Mesodermal cell (in vitro differentiated cells): ENCODE measurements around the gene TSPAN13.
"Not testable (repeated sequence)": the region's sequence is repeated elsewhere in the genome, so short reads cannot be mapped to it uniquely, and the experiment has no call there.

Experiments used
- H3K27ac ChIP-seq: 2 replicates; pipeline ENCODE4 v1.7.0; 2013; ENCODE audit warnings: mild to moderate bottlenecking, low read depth, low read length, moderate library complexity; ENCODE audit not compliant: severe bottlenecking
- H3K36me3 ChIP-seq: 2 replicates; pipeline ENCODE4 v1.7.1; 2013; ENCODE audit warnings: mild to moderate bottlenecking, low read length, moderate library complexity; ENCODE audit not compliant: control insufficient read depth, insufficient read depth
- H3K4me1 ChIP-seq: one replicate; pipeline ENCODE4 v1.7.1; 2013; ENCODE audit warnings: mild to moderate bottlenecking, low read length; ENCODE audit not compliant: insufficient read depth, control insufficient read depth, poor library complexity, severe bottlenecking
- H3K4me3 ChIP-seq: 2 replicates; pipeline ENCODE4 v1.7.0; 2013; ENCODE audit warnings: low read length, control low read depth, mild to moderate bottlenecking; ENCODE audit not compliant: insufficient read depth, poor library complexity, severe bottlenecking; ENCODE audit errors: extremely low read depth
- H3K9me3 ChIP-seq: 2 replicates; pipeline ENCODE4 v1.7.1; 2013; ENCODE audit warnings: mild to moderate bottlenecking, low read length, moderate library complexity; ENCODE audit not compliant: control insufficient read depth
- WGBS, 2 experiments: methylation state at CpG; one replicate each; pipeline ENCODE4 v1.1.5; 2013; ENCODE audit warnings: missing lambda C conversion rate in 2 of 2; ENCODE audit not compliant: insufficient coverage in 2 of 2; 5-methylcytosine and 5-hydroxymethylcytosine counted together

TSPAN13 gene

DNA sequence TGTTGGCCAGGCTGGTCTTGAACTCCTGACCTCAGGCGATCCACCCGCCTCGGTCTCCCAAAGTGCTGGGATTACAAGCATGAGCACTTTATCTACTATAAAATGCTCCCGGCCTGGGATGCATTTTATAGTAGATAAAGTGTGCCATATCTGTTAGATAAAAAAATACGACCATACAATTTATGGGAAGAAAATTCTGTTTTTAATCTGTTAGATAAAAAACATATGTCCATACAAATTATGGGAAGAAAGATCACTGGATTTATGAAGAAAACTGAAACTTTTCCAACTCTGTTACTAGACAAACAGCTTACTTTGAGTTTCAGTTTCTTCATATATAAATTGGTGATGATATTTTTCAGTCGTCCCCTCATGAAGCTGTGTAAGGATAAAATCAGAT is 4.5 kb downstream of the TSPAN13 start:
- Histone ChIP-seq H3K9me3 (no peaks in the 10 kb centered on the region), H3K36me3 (peaks cover 15% of the 10 kb centered on the region), H3K4me3 (no peak overlapping the region), H3K4me1 (peaks cover 10% of the 10 kb centered on the region), H3K27ac (no peak overlapping the region)
- 100% methylated on average over 1 of the region's 6 CpGs; no CpG with 5 or more reads in 1 of the 2 experiments for WGBS, 2 experiments

DNA sequence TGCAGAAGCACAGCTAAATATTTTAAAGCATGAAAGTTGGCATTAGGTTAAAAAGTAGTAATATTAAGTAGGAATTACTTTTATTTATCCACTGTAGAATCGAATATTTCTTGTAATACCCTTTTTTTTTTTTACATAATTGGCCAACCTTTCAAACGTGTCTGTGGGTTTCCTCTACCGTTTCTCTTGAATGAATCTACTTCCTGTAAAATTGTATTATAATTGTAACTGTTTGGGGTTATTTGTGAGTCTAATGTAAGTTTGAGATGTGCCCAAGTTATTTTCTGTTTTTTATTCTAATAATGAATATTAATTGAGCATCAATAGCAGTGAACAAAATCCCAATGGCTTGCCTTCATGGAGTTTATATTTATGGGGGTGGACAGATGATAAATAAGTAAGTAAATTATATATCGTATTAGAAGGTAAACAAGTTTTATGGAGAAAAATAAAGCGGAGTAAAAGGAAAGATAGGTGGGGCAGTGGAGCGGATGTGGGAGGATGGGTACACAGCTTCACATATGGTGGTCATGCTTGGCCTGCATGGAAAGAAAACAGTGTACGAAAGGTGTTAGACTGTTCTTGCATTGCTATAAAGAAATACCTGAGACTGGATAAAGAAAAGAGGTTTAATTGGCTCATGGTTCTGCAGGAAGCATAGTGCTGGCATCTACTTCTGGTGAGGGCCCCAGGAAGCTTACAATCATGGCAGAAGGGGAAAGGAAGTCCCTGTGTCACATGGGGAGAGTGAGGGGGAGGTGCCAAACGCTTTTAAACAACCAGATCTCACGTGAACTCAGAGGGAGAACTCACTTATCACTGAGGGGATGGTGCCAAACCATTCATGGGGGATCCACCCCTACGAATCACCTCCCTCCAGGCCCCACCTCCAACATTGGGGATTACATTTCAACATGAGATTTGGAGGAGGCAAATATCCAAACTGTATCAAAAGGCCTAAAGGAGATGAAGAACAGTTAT is 5.4 kb downstream of the TSPAN13 start:
- Histone ChIP-seq H3K36me3 (peaks cover 15% of the 10 kb centered on the region), H3K4me3 (no peak overlapping the region), H3K4me1 (peaks cover 10% of the 10 kb centered on the region), H3K27ac (no peak overlapping the region), H3K9me3 (no peaks in the 10 kb centered on the region)
- 100% methylated on average over 4 to 5 of the region's 10 CpGs for WGBS, 2 experiments

DNA sequence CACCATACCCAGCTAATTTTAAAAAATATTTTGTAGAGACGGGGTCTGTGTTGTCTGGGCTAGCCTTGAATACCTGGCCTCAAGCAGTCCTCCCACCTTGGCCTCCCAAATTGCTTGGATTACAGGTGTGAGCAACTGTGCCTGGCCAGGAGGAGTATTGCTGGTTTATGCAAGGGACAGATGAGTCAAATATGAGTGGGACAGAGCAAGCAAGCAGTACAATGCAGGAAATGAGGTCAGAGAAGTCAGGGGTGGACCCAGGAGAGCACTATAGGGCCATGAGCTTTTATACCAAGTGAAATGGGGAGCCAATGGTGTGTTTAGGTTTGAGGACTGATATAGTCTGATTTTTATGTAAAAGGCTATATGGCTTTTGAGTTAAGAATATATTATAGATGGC is 6.3 kb downstream of the TSPAN13 start:
- no CpG with 5 or more reads among the region's 1 CpG for WGBS, 2 experiments
- no peak overlapping the region for H3K27ac ChIP-seq
- no peaks in the 10 kb centered on the region for H3K9me3 ChIP-seq
- no peak overlapping the region for H3K4me3 ChIP-seq
- H3K4me1 ChIP-seq, result peaks cover 5% of the 10 kb centered on the region
- peaks cover 15% of the 10 kb centered on the region for H3K36me3 ChIP-seq

DNA sequence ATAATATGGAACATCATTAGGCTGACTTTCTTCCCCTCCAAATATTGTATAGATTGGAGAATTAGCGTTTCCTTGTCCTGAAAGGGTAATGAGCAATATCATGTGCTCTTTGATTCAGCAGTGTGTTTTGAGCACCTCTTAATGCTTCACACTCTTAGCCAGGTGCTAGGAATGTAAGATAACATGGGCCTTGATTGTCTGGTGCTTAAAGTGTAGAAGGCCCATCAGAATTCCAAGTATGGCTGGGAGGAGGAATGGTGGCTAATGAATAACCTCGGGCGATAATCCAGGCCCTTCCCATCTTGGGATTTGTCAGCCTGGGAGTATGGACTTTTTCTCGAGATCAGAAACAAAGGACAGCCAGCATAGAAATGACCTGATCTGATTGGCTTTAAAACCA is 8.6 kb downstream of the TSPAN13 start:
- Histone ChIP-seq H3K4me1 (peaks cover 3% of the 10 kb centered on the region), H3K4me3 (no peak overlapping the region), H3K36me3 (peaks cover 15% of the 10 kb centered on the region), H3K27ac (no peak overlapping the region), H3K9me3 (no peaks in the 10 kb centered on the region)
- WGBS, 2 experiments, result 100% methylated on average over 3 of the region's 4 CpGs

DNA sequence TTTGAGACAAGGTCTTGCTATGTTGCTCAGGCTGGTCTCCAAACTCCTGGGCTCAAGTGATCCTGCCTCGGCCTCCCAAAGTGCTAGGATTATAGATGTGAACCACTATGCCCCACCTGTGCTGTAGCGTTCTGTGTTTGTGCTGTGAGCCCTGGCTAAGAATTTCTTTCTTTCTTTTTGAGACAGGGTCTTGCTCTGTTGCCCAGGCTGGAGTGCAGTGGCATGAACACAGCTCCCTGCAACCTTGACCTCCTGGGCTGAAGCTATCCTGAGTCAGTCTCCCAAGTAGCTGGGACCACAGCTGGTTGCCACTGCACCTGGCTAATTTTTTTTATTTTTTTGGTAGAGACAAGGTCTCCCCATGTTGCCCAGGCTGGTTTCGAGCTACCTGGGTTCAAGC is 11.4 kb downstream of the TSPAN13 start:
- H3K4me1 ChIP-seq, result peaks cover 3% of the 10 kb centered on the region
- peaks cover 3% of the 10 kb centered on the region for H3K9me3 ChIP-seq
- peaks cover 10% of the 10 kb centered on the region for H3K36me3 ChIP-seq
- no peak overlapping the region for H3K4me3 ChIP-seq
- WGBS, 2 experiments, result 87 to 96% methylated on average over 3 of the region's 3 CpGs
- no peak overlapping the region for H3K27ac ChIP-seq

DNA sequence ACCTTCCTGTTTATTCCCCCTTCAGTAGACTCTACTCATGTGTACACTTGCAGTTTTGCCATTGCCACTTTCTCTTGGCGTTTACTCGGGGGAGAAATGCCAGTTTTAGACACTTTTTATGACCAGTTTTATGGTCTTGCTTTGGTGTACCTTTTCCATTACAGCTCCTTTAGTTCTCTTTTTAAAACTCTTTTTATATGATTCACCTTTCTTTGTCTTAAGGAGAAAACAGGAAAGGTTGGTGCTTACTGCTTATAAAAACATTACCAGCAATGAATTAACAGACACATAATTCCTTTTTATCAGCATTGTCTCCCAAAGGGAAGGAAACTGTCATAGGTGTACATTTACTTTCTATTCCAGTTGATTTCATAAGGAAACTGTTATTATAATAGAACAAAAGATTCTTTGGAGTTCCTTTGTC is 11.9 kb downstream of the TSPAN13 start:
- Histone ChIP-seq H3K36me3 (peaks cover 10% of the 10 kb centered on the region), H3K27ac (no peak overlapping the region), H3K4me1 (peaks cover 3% of the 10 kb centered on the region), H3K4me3 (no peak overlapping the region), H3K9me3 (peaks cover 3% of the 10 kb centered on the region)
- WGBS, 2 experiments, result 88 to 92% methylated on average over 2 of the region's 2 CpGs

DNA sequence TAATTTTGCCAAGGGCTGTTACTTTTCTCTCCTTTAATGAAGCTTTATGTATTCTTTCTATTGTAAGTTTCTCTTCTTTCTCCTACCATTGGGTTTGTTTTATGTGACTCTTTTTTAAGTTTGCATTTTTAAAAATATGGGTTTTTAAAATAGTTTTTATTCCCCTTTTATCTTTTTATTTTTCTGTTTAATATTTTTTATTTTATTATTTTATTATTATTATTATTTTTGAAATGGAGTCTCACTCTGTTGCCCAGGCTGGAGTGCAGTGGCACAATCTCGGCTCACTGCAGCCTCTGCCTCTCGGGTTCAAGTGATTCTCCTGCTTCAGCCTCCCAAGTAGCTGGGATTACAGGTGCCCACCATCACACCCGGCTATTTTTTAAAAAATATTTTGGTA is 16.4 kb downstream of the TSPAN13 start:
- 100% methylated on average over 1 to 2 of the region's 3 CpGs for WGBS, 2 experiments
- H3K27ac ChIP-seq, H3K4me1 ChIP-seq, H3K4me3 ChIP-seq, H3K9me3 ChIP-seq, H3K36me3 ChIP-seq: not testable (repeated sequence)

DNA sequence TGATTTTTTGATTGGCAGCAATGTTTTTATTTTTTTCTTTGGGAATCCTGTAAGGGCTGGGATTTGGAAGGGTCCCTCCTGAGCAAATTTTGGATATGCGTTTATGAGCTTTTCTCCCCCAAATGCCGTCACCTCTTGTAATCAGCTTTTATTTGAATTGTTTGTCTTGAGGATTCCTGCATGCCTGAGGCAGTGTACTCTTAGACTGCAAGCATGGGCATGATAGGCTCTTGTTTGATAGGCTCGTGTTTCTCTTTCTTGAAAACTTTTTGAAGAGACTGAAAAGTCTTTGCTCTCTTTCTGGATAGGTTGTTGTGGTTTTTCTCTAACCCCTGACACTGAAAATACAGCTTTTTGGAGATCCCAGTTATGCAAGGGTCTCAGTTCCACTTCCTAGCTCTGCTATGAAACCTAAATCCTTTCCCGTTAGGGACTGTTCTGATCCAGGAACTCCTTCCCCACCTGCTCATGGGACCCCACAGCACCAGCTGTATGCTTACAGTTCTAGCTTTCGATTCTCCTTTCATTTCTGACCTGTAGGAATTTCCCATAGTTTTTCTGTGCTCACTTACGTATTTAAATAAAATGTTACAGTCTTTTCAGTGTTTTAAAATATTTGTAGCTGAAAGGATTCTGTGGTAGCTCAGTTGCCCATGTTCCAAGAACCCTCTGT is 17.2 kb downstream of the TSPAN13 start:
- Histone ChIP-seq H3K27ac (peak overlapping the region; percentile 13), H3K36me3 (no peaks in the 10 kb centered on the region), H3K9me3 (peaks cover 3% of the 10 kb centered on the region), H3K4me1 (no peaks in the 10 kb centered on the region), H3K4me3 (no peak overlapping the region)
- 82 to 88% methylated on average over 2 to 4 of the region's 6 CpGs for WGBS, 2 experiments

DNA sequence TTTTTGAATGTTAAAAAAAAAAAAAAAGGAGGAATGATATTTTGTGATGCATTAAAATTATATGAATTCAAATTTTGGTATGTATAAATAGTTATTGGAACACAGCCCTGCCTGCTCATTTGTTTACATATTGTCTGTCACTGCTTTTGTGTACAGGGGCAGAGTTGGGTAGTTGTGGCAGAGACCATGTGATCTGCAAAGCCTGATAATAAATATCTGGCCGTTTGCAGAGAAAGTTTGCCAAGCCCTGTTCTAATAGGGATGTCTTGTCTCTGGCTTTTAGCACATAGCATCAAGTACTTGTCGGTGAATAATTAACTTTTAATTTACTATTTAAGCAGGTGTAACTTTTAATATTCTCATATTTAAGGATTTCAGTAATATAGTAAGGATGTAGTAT is 19.8 kb downstream of the TSPAN13 start:
- Histone ChIP-seq H3K36me3 (no peaks in the 10 kb centered on the region), H3K4me1 (no peaks in the 10 kb centered on the region), H3K27ac (no peak overlapping the region), H3K9me3 (peaks cover 3% of the 10 kb centered on the region), H3K4me3 (no peak overlapping the region)
- 100% methylated on average over 1 of the region's 2 CpGs; no CpG with 5 or more reads in 1 of the 2 experiments for WGBS, 2 experiments

DNA sequence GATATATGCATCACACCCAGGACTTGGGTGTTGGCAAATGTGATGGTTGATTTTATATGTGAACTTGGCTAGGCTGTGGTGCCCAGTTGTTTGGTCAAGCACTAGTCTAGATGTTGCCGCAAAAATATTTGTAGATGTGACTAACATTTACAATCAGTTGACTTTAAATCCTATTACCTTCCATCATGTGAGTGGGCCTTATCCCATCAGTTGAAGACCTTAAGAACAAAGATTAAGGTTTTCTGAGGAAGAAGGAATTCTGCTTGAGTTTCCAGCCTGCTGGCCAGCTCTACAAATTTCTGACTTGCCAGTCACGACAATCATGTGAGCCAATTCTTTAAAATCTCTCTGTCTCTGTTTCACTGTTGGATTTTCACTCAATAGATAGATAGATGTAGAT is 20.3 kb downstream of the TSPAN13 start:
- Histone ChIP-seq H3K27ac (no peak overlapping the region), H3K4me3 (no peak overlapping the region), H3K9me3 (no peaks in the 10 kb centered on the region), H3K36me3 (no peaks in the 10 kb centered on the region), H3K4me1 (no peaks in the 10 kb centered on the region)
- WGBS, 2 experiments, result no CpG with 5 or more reads among the region's 2 CpGs

DNA sequence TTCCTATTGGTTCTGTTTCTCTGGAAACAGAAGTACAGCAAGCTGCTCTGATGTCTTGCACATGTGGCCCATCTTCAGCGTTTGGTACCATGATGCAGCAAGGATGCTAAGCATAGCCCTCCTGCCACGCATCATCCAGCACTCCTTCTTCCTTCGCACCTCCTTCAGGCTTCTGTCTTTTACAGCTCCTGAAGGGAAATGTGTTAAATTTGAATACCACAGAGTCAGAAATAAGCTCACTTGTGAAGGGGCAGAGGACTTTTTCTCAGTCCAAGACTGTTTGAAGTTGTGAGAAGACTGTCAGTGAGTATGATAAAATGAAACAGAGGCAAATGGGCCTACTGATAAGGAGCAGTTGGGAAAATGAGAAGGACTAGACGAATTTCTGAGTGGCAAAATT is 20.7 kb downstream of the TSPAN13 start:
- no peaks in the 10 kb centered on the region for H3K36me3 ChIP-seq
- 83 to 100% methylated on average over 1 to 2 of the region's 4 CpGs for WGBS, 2 experiments
- no peaks in the 10 kb centered on the region for H3K9me3 ChIP-seq
- no peaks in the 10 kb centered on the region for H3K4me1 ChIP-seq
- H3K27ac ChIP-seq, result no peak overlapping the region
- H3K4me3 ChIP-seq, result no peak overlapping the region
